K562 (cell line): ENCODE data around the gene NAV2. TPM values are rescaled to one million over a fixed set of nuclear protein-coding genes. Genes with fewer than 3 reads are reported as not detected.

Experiments
- ATAC-seq: fragments of 200-7000 bp; cut with Tn5 transposase; 3 replicates; pipeline ENCODE4 v1.9.1; 2020; ENCODE audit warnings: moderate library complexity
- BruUV-seq: library from RNA; stranded (reverse); fragments of 400-500 nt; replicated peaks from 2 replicates; lab custom pipeline; 2021; lab: Mats Ljungman, UMichigan
- CTCF ChIA-PET: fragments of 300-600 bp; formaldehyde crosslinking; extraction: SDS; loops from one replicate; lab custom pipeline; 2021; ENCODE audit warnings: low intra/inter-chr PET ratio; lab: Yijun Ruan, JAX
- POLR2A ChIA-PET: fragments of 300-600, 350-650 bp; sonication (Branson Sonifier 250); formaldehyde crosslinking; extraction: SDS; loops from one replicate; lab custom pipeline; 2021; ENCODE audit warnings: antibody characterized with exemption, inconsistent platforms; lab: Yijun Ruan, JAX
- DNase-seq, 4 experiments: peaks; one replicate each; pipeline versions ENCODE4 v3.0.0 to v3.0.0-alpha.2; 2011 to 2018; ENCODE audit warnings: low spot score in 3 of 4, mixed read lengths in 3 of 4; ENCODE audit errors: extremely low read depth in 1 of 4
- FAIRE-seq: peaks from 2 replicates; lab custom pipeline; 2011; peaks lifted over from hg19 to GRCh38; lab: Jason Lieb, UNC
- H2AFZ ChIP-seq: 2 replicates; pipeline ENCODE4 v1.6.0; 2011; ENCODE audit warnings: low read depth, low read length, control low read depth, inconsistent platforms
- H3K27ac ChIP-seq: fragments of 200-600 bp; 3 replicates; pipeline ENCODE4 v1.8.0; 2011; ENCODE audit warnings: low read depth, mild to moderate bottlenecking, control low read depth, inconsistent platforms, low read length, moderate library complexity, mixed read lengths; ENCODE audit errors: extremely low read depth
- H3K27me3 ChIP-seq, 2 experiments: fragments of 300-600 bp in 1 of 2; 2 replicates in 1 of 2; 3 replicates in 1 of 2; pipeline versions ENCODE4 v1.6.0 to v1.8.0; 2011; ENCODE audit warnings: inconsistent platforms in 2 of 2, low read length in 2 of 2, mild to moderate bottlenecking in 1 of 2, mixed read lengths in 1 of 2, moderate library complexity in 1 of 2; ENCODE audit not compliant: control insufficient read depth in 2 of 2, insufficient read depth in 2 of 2
- H3K36me3 ChIP-seq: fragments of 300-600 bp; 3 replicates; pipeline ENCODE4 v1.8.0; 2011; ENCODE audit warnings: mild to moderate bottlenecking, low read length, inconsistent platforms; ENCODE audit not compliant: control insufficient read depth, insufficient read depth
- H3K4me1 ChIP-seq, 2 experiments: fragments of 200-600 bp in 1 of 2; replicated peaks in 1 of 2; 2 replicates in 1 of 2; 3 replicates in 1 of 2; pipeline versions ENCODE4 v1.5.1 to v1.8.0; 2011; ENCODE audit warnings: inconsistent platforms in 2 of 2, low read length in 2 of 2, mild to moderate bottlenecking in 1 of 2, mixed read lengths in 1 of 2, moderate library complexity in 1 of 2; ENCODE audit not compliant: control insufficient read depth in 2 of 2, insufficient read depth in 2 of 2
- H3K4me2 ChIP-seq: 2 replicates; pipeline ENCODE4 v1.6.1; 2011; ENCODE audit warnings: low read length, control low read depth, inconsistent platforms, mixed read lengths; ENCODE audit not compliant: insufficient read depth
- H3K4me3 ChIP-seq: fragments of 200-600 bp; sonication (generic), shearing (Covaris generic); 2 replicates; pipeline ENCODE4 v1.5.1; 2016; ENCODE audit warnings: control low read depth, inconsistent platforms
- H3K79me2 ChIP-seq: fragments of 200-600 bp; 3 replicates; pipeline ENCODE4 v1.8.0; 2011; ENCODE audit warnings: low read length, inconsistent platforms; ENCODE audit not compliant: control insufficient read depth, insufficient read depth
- H3K9ac ChIP-seq, 2 experiments: 2 replicates each; pipeline versions ENCODE4 v1.6.0 to v1.6.1; 2011; ENCODE audit warnings: low read depth in 2 of 2, low read length in 2 of 2, control low read depth in 1 of 2, inconsistent platforms in 1 of 2, mild to moderate bottlenecking in 1 of 2, mixed read lengths in 1 of 2; ENCODE audit not compliant: insufficient read depth in 1 of 2
- H3K9me1 ChIP-seq: one replicate; pipeline ENCODE4 v1.6.0; 2011; ENCODE audit warnings: inconsistent platforms, mild to moderate bottlenecking, low read length, moderate library complexity; ENCODE audit not compliant: control insufficient read depth, insufficient read depth
- H3K9me3 ChIP-seq: replicated peaks from 2 replicates; pipeline ENCODE4 v1.5.1; 2011; ENCODE audit warnings: low read depth, low read length, inconsistent platforms; ENCODE audit not compliant: control insufficient read depth, insufficient read depth
- H4K20me1 ChIP-seq: replicated peaks from 2 replicates; pipeline ENCODE4 v1.6.1; 2011; ENCODE audit warnings: low read length, inconsistent platforms, mixed read lengths; ENCODE audit not compliant: control insufficient read depth, insufficient read depth
- ETV1 ChIP-seq: fragments of 450-650 bp; conservative IDR thresholded peaks from 2 replicates; pipeline ENCODE4 v1.6.1; 2016; ENCODE audit warnings: missing genetic modification characterization, control low read depth, low read depth, missing compliant biosample characterization
- FOXP1 ChIP-seq: sonication (generic); formaldehyde crosslinking; IDR thresholded peaks from 2 replicates; pipeline ENCODE4 v1.8.0; 2022; ENCODE audit warnings: mild to moderate bottlenecking, missing genetic modification reagents
- GTF2E2 ChIP-seq: fragments of 200-800 bp; sonication (Bioruptor generic); IDR thresholded peaks from 2 replicates; pipeline ENCODE4 v1.6.1; 2016; ENCODE audit warnings: missing genetic modification characterization, missing compliant biosample characterization
- HDAC6 ChIP-seq: IDR thresholded peaks from 2 replicates; pipeline ENCODE4 v1.6.1; 2012; ENCODE audit warnings: low read depth, mild to moderate bottlenecking, control low read depth, inconsistent platforms, low read length, moderate library complexity
- HIVEP1 ChIP-seq: fragments of 250-450 bp; sonication (Bioruptor Pico); IDR thresholded peaks from 2 replicates; pipeline ENCODE4 v1.4.0; 2020; ENCODE audit warnings: mild to moderate bottlenecking
- KAT8 ChIP-seq: fragments of 450-650 bp; IDR thresholded peaks from 2 replicates; pipeline ENCODE4 v1.6.1; 2016; ENCODE audit warnings: low read depth, mild to moderate bottlenecking
- MAFG ChIP-seq: fragments of 450-650 bp; conservative IDR thresholded peaks from 2 replicates; pipeline ENCODE4 v1.6.1; 2016; ENCODE audit warnings: missing genetic modification characterization, missing compliant biosample characterization
- MECOM ChIP-seq: fragments of 250-450 bp; sonication (Bioruptor Pico); IDR thresholded peaks from 2 replicates; pipeline ENCODE4 v1.8.0; 2022; ENCODE audit warnings: inconsistent platforms
- MYC ChIP-seq, 2 experiments: fragments of 250-450 bp in 1 of 2; sonication (Bioruptor Pico) in 1 of 2; IDR thresholded peaks; 2 replicates each; pipeline versions ENCODE4 v1.5.1 to v1.6.1; 2012 to 2021; ENCODE audit warnings: low read depth in 2 of 2, borderline replicate concordance in 1 of 2, improper control_type of control experiment in 1 of 2, low read length in 1 of 2, mild to moderate bottlenecking in 1 of 2, moderate library complexity in 1 of 2
- RBFOX2 ChIP-seq: fragments of 200-400 bp; formaldehyde crosslinking; IDR thresholded peaks from 2 replicates; pipeline ENCODE4 v1.6.1; 2017; ENCODE audit warnings: low read depth, mild to moderate bottlenecking, low read length, moderate library complexity
- SNIP1 ChIP-seq: fragments of 450-650 bp; IDR thresholded peaks from 2 replicates; pipeline ENCODE4 v1.7.1; 2017; ENCODE audit warnings: low read depth, mild to moderate bottlenecking
- ZFX ChIP-seq: sonication (generic); formaldehyde crosslinking; IDR thresholded peaks from 2 replicates; pipeline ENCODE4 v1.8.0; 2022; ENCODE audit warnings: mild to moderate bottlenecking, missing genetic modification reagents, moderate library complexity
- ZNF280A ChIP-seq: fragments of 450-650 bp; IDR thresholded peaks from 2 replicates; pipeline ENCODE4 v1.6.1; 2018; ENCODE audit warnings: mild to moderate bottlenecking, low read depth; ENCODE audit not compliant: partially characterized antibody
- ZSCAN32 ChIP-seq: fragments of 450-650 bp; formaldehyde crosslinking; IDR thresholded peaks from 2 replicates; pipeline ENCODE4 v1.4.0; 2020; ENCODE audit warnings: mild to moderate bottlenecking, moderate library complexity
- WGBS: fragments of 100-300 bp; shearing (Covaris generic); methylation state at CpG from one replicate; pipeline ENCODE4 v1.1.6; 2016; ENCODE audit warnings: low coverage, mixed read lengths; ENCODE audit not compliant: insufficient coverage; ENCODE audit errors: missing lambda C conversion rate; 5-methylcytosine and 5-hydroxymethylcytosine counted together
- in situ Hi-C: fragments of 300-500 bp; cut with MboI; formaldehyde crosslinking; loops from 4 replicates; pipeline ENCODE4 v1.15.0; 2018; ENCODE audit warnings: inconsistent platforms, mixed read lengths
- intact Hi-C: fragments of 100-400 bp; cut with micrococcal nuclease; formaldehyde crosslinking; loops from 2 replicates; pipeline ENCODE4 v1.14.2; 2022
- polyA plus RNA-seq, 8 experiments: library from polyadenylated mRNA; depleted of rRNA in 4 of 8; stranded (reverse) in 5 of 8; unstranded in 3 of 8; fragments of >200 nt; fragmentation: Nextera tagmentation in 2 of 8; fragmentation: Illumina TruSeq in 1 of 8; extraction: Ambion mirVana in 2 of 8; extraction: Trizol in 1 of 8; gene quantifications; 2 replicates each; pipeline versions ENCODE4 v1.2.1 to v1.2.3, GENCODE V29; 2011 to 2014; ENCODE audit warnings: inconsistent platforms in 1 of 8, missing spikeins in 1 of 8
- total RNA-seq, 7 experiments: library from RNA; depleted of rRNA in 6 of 7; stranded (reverse); fragments of >200 nt in 6 of 7; fragmentation: Illumina TruSeq in 2 of 7; extraction: Trizol in 2 of 7; gene quantifications; 2 replicates each; pipeline versions ENCODE4 v1.2.1 to v1.2.3, GENCODE V29; 2011 to 2021; ENCODE audit warnings: low replicate concordance in 1 of 7
- TF ChIP-seq, protein P1 (sequence below): fragments of 250-450 bp; sonication (Bioruptor Pico); IDR thresholded peaks from 2 replicates; pipeline ENCODE4 v1.5.0; 2020; ENCODE audit warnings: mild to moderate bottlenecking, borderline replicate concordance
- TF ChIP-seq, protein P2 (sequence below), 3 experiments: fragments of 200-800 bp in 1 of 3; sonication (Bioruptor generic) in 1 of 3; sonication (generic) in 1 of 3; formaldehyde crosslinking in 1 of 3; IDR thresholded peaks; 2 replicates each; pipeline versions ENCODE4 v1.6.1 to v1.8.0; 2016 to 2022; ENCODE audit warnings: mild to moderate bottlenecking in 2 of 3, missing compliant biosample characterization in 2 of 3, missing genetic modification characterization in 2 of 3, missing genetic modification reagents in 1 of 3
- TF ChIP-seq, protein P3 (sequence below): sonication (generic); formaldehyde crosslinking; IDR thresholded peaks from 2 replicates; pipeline ENCODE4 v1.5.0; 2020; ENCODE audit warnings: missing genetic modification reagents

Gene NAV2
- total and polyA plus RNA-seq, 9 of the 15 experiments (the other 6 are each of a cell fraction or from before 2014, with no cell fraction given) = 0.03 to 0.35 (median 0.05) TPM

DNA sequence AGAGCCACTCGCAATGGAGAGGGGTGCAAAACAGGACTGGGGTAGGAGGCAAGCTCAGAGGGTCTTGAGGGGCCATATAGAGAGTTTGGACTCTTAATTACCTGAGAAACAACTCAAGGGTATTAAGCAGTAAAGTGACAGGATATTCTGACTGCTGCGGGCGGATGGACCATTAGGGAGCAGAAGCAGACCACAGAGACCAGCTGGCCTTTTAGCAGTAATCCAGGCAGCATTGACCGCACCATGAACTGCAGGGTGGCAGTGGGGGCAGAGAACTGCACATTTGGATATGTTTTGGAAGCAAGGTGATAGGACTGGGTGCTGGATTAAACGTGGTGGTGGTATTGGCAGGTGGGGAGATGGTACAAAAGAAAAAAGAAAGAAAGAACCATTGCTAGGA is 322.3 kb downstream of the NAV2 start:
- no peak overlapping the region for H3K4me3 ChIP-seq
- H4K20me1 ChIP-seq = 0 out of 2 replicates have a peak, but pooled peaks cover 7% of the 10 kb centered on the region
- no TSS peak for BruUV-seq
- H2AFZ ChIP-seq = no peak overlapping the region
- FAIRE-seq = no peak
- H3K9ac ChIP-seq = no peak overlapping the region
- no peaks in the 10 kb centered on the region for H3K79me2 ChIP-seq
- intact Hi-C loops (loop anchor here (5.0 kb wide), 2 partner anchors 77 to 83 kb away; no protein-coding TSS in a partner anchor), in situ Hi-C loops (no loop called here)
- 20% methylated on average over 5 of the region's 5 CpGs for WGBS
- POLR2A ChIA-PET = interaction anchor here (1.4 to 1.5 kb wide), 3 partner anchors 9 to 45 kb away, joined by 3 to 5 read pairs (median 4); no protein-coding TSS in a partner anchor
- H3K4me2 ChIP-seq = no peak overlapping the region
- no peaks in the 10 kb centered on the region for H3K9me3 ChIP-seq
- no peaks in the 10 kb centered on the region; a peak in 1 of 5 replicates for H3K4me1 ChIP-seq
- no peak overlapping the region for H3K27ac ChIP-seq
- H3K9me1 ChIP-seq = no peaks in the 10 kb centered on the region
- no peaks in the 10 kb centered on the region for H3K36me3 ChIP-seq
- ATAC-seq = no peak
- CTCF ChIA-PET = no interaction called here
- DNase-seq = no peak
- H3K27me3 ChIP-seq = peaks cover 13 to 45% of the 10 kb centered on the region in 2 experiments
- TF ChIP-seq SNIP1 (no peak), FOXP1 (CRISPR knock-in tag) (no peak), HIVEP1 (CRISPR knock-in tag) (no peak), KAT8 (no peak), MAFG (tag) (no peak), ZNF280A (no peak), RBFOX2 (no peak), HDAC6 (no peak), GTF2E2 (tag) (no peak), ZFX (CRISPR knock-in tag) (no peak), MECOM (CRISPR knock-in tag) (no peak), ETV1 (tag) (no peak), ZSCAN32 (CRISPR knock-in tag) (no peak), MYC (IDR thresholded peaks at IDR 0.05; ENCODE audit: low read depth, low read length) (no peak), MYC (CRISPR knock-in tag; IDR thresholded peaks at IDR 0.05; ENCODE audit: borderline replicate concordance, low read depth) (no peak)
- TF ChIP-seq, protein P1, sequence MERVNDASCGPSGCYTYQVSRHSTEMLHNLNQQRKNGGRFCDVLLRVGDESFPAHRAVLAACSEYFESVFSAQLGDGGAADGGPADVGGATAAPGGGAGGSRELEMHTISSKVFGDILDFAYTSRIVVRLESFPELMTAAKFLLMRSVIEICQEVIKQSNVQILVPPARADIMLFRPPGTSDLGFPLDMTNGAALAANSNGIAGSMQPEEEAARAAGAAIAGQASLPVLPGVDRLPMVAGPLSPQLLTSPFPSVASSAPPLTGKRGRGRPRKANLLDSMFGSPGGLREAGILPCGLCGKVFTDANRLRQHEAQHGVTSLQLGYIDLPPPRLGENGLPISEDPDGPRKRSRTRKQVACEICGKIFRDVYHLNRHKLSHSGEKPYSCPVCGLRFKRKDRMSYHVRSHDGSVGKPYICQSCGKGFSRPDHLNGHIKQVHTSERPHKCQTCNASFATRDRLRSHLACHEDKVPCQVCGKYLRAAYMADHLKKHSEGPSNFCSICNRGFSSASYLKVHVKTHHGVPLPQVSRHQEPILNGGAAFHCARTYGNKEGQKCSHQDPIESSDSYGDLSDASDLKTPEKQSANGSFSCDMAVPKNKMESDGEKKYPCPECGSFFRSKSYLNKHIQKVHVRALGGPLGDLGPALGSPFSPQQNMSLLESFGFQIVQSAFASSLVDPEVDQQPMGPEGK (CRISPR knock-in tag) = no peak
- TF ChIP-seq, protein P2, sequence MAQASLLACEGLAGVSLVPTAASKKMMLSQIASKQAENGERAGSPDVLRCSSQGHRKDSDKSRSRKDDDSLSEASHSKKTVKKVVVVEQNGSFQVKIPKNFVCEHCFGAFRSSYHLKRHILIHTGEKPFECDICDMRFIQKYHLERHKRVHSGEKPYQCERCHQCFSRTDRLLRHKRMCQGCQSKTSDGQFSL (CRISPR knock-in tag; IDR thresholded peaks at IDR 0.05) = no peak
- TF ChIP-seq, protein P2 (tag; IDR thresholded peaks at IDR 0.05) = no peak
- TF ChIP-seq, protein P3, sequence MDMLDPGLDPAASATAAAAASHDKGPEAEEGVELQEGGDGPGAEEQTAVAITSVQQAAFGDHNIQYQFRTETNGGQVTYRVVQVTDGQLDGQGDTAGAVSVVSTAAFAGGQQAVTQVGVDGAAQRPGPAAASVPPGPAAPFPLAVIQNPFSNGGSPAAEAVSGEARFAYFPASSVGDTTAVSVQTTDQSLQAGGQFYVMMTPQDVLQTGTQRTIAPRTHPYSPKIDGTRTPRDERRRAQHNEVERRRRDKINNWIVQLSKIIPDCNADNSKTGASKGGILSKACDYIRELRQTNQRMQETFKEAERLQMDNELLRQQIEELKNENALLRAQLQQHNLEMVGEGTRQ = no peak
